SW480 (cell line): ENCODE results near the gene SYT11.
"Not testable (repeated sequence)": the region's sequence is repeated elsewhere in the genome, so short reads cannot be mapped to it uniquely, and the experiment has no call there.

Experiments
- DNase-seq: peaks from one replicate; pipeline ENCODE4 v3.0.0-alpha.2; 2016; ENCODE audit warnings: low spot score

SYT11 gene

GRCh38 chr1:155859234-155859829 is at the start of gene SYT11:
Gene SYT11 (plus strand): TSS chr1:155859567. CDS start chr1:155859762, 195 bp downstream.
- peak; percentile 93 for DNase-seq

GRCh38 chr1:155812878-155813277 is 46.5 kb upstream of the SYT11 start:
- DNase-seq: no peak

GRCh38 chr1:155813672-155814071 is 45.7 kb upstream of the SYT11 start:
- no peak for DNase-seq

- DNase-seq: no peak
These were observed 43.0 kb upstream of the SYT11 start for GRCh38 chr1:155816351-155816750.

GRCh38 chr1:155827450-155827849 is 31.9 kb upstream of the SYT11 start:
- no peak for DNase-seq

- DNase-seq: no peak
These were observed 27.9 kb upstream of the SYT11 start for GRCh38 chr1:155831279-155831976.

- DNase-seq: no peak
These were observed 25.6 kb upstream of the SYT11 start for GRCh38 chr1:155833665-155834295.

GRCh38 chr1:155834296-155834926 is 25.0 kb upstream of the SYT11 start:
- no peak for DNase-seq

- DNase-seq: not testable (repeated sequence)
These were observed 24.4 kb upstream of the SYT11 start for GRCh38 chr1:155834927-155835399.

GRCh38 chr1:155835548-155835947 is 23.8 kb upstream of the SYT11 start:
- DNase-seq: no peak

- DNase-seq: no peak
These were observed 19.0 kb upstream of the SYT11 start for GRCh38 chr1:155840386-155840785.

GRCh38 chr1:155844860-155845421 is 14.4 kb upstream of the SYT11 start:
- DNase-seq: no peak

- no peak for DNase-seq
These were observed 11.4 kb upstream of the SYT11 start for GRCh38 chr1:155847823-155848529.

- DNase-seq: no peak
These were observed 9.0 kb upstream of the SYT11 start for GRCh38 chr1:155850345-155850744.

- DNase-seq: no peak
These were observed 3.0 kb upstream of the SYT11 start for GRCh38 chr1:155856257-155856974.

- peak; percentile 88 for DNase-seq
These were observed 2.1 kb upstream of the SYT11 start, which contains the start of gene GON4L for GRCh38 chr1:155856975-155857930. Gene GON4L (minus strand): TSS chr1:155857214. CDS start chr1:155853780, 3,434 bp downstream.

- no peak for DNase-seq
These were observed 550 bp upstream of the SYT11 start for GRCh38 chr1:155858800-155859233.

- no peak for DNase-seq
These were observed 809 bp downstream of the SYT11 start for GRCh38 chr1:155859881-155860871.
